Stimulated activated CD4-positive, alpha-beta T cell treated with anti-CD3 and anti-CD28 coated beads, Interleukin-12 subunit alpha, Interleukin-12 subunit beta, amount 100 ng/mL, for 48 hours (primary cell): ENCODE measurements around the gene ASTN1.
"Not testable (repeated sequence)": the region's sequence is repeated elsewhere in the genome, so short reads cannot be mapped to it uniquely, and the experiment has no call there.

Source experiments
- DNase-seq, 3 donors: peaks; one replicate each; pipeline ENCODE4 v3.0.0-alpha.2; 2020; ENCODE audit warnings: low read depth in 2 of 3, low spot score in 1 of 3

ASTN1 gene

DNA sequence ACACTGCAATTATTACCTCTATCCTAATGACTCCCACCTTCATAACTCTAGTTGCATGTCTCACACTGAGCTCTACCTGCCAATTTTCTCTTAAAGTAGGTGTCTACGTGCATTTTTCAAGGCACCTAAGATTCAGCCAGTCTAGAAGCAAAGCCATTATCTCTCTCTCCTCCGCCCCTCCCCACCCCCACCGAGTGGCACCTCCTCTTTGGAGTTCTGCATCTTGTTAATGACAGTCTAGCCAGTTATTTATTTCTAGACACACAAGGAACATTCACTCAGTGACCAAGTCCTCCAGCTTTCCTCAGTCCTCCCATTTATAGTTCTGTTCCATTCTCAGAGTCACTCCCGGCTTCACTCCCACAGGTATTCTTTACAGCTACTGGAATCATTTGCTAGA, 47.6 kb downstream of the ASTN1 start:
- DNase-seq: no peak

DNA sequence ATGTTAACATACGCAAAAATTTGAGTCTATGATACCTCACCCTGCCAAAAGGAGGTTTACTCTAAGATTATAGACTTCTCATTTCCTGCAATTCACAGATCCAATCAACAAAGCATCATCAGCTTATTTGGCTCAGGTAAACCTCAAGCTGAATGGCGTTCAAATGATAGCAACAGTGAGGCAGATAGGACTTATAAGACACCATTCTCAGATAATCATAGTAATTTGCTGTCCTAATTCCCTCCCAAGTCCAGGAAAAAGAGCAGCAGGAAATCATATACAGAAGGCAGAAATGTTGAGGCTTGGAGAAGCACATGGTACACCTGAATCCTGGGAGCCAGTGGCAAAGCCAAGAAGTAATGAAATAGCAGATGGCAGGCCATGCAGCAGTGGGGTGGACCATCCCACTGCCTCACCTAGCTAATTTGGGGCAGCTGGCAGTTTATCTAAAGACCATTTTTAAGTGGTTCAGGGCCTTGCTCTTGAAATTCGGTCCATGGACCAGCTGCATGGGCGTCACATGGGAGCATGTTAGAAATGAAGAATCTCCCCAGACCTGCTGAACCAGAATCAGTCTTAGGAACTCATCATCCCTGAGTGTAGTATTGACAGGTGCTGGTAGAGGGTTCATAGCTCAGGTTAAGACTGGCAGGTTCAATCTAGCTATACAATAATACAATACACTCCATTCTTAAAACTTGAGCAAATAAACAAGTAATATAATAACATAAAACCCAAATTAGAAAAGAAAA, 57.7 kb downstream of the ASTN1 start:
- DNase-seq: no peak

DNA sequence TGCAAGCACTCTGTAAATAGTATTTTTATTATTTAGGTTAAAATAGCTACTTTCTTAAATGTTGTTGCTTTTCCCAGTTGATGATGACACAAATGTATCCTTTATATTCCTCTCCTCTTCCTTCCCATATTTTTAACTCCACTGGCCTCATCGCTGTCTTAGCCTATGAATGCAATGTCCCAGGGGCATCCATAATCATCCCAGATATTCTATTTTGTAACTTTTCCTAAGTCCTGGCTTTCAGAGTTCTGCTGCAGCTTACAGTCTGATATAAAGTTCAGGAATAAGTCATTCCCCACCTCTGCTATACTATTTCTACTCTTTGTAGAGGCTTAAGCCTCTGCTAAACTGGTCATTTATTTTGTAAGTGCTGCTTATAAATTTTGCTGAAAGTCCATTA, 58.3 kb downstream of the ASTN1 start:
- no peak for DNase-seq

DNA sequence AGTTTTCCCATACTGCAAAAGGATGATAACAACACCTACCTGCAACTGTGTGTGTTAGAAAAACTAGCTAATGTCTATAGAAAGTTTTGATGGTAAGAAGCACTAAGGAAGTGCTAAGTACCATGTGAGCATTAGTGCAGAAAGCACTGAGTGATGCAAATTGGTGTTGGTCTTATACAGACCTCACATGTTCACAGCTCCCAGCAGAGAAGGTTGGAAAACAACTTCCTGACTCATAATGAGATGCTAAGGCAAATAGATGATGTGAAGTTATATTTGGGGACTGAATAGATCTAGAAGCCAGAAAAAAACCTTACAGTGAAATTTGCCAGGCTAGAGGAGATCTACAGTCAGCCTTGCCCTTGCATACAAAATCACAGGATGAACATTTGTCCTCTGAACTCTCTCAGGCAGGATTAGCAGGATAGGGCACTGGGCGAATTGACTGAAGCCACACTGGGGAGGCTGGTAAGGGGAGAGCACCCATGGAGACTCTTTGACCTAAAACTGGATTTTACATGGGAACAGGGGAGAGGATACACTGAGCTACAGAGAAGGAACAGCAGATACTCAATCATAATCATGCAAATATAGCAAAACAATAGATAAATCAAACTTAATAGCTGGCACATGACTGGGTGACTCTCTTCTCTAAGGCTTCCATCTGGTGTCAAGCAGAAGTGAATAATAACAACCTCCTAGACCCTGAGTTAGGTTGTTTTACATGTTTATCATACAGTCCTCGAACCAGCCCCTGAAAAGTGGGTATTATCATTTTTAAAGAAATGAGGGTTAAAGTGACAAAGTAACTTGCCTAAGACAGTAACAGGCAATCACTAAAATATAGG, 61.3 kb downstream of the ASTN1 start:
- DNase-seq: no peak

DNA sequence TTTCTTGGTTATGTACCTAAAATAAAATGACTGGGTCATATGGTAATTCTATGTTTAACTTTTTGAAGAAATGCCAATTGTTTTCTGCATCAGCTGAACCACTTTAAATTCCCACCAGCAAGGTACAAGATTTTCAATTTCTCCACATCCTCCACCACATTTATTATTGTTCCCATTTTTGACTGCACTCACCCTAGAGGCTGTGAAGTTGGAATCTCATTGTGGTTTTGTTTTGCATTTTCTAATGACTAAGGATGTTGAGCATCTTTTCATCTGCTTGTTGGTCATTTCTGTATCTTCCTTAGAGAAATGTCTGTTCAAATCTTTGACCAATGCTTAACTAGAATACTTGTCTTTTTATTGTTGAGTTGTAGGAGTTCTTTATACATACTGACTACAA, 72.5 kb downstream of the ASTN1 start:
- DNase-seq: no peak

DNA sequence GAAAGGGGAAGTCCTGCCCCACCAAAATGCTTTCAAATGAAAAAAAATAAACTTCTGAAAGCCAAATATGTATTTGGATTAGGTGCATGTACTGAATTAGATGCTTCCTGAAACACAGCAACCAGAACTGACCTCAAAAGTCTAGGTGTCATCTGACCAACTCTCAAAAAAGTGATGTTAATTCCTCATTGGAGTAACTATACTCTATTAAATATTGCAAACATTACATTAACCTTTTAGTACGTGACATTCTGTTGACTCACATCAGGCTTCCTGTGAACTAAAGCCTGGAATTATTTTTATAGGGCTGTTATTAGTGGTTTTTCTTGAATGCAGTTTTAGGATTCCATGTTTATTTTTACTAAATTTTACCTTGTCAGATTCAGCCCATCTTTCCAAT, 73.5 kb downstream of the ASTN1 start:
- no peak for DNase-seq

DNA sequence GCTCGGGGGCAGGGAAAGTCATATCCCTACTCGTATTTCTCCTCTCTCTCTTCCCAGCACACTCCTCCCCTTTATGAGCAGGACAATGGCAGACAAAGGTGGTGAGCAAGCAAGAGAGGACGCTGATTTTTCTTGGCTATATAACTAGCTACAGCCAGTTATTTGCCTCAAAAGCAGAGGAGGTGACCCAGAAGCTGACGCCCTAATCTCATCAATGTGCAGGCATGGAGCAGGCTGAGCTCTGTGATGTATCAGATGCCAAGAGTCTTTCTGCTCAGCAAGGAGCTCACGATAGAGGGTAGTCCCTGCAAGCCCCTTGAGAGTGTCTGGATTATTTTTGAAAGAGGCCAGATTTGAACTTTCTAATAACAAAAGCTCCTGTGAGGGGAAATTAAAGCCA, 75.5 kb downstream of the ASTN1 start:
- no peak for DNase-seq

DNA sequence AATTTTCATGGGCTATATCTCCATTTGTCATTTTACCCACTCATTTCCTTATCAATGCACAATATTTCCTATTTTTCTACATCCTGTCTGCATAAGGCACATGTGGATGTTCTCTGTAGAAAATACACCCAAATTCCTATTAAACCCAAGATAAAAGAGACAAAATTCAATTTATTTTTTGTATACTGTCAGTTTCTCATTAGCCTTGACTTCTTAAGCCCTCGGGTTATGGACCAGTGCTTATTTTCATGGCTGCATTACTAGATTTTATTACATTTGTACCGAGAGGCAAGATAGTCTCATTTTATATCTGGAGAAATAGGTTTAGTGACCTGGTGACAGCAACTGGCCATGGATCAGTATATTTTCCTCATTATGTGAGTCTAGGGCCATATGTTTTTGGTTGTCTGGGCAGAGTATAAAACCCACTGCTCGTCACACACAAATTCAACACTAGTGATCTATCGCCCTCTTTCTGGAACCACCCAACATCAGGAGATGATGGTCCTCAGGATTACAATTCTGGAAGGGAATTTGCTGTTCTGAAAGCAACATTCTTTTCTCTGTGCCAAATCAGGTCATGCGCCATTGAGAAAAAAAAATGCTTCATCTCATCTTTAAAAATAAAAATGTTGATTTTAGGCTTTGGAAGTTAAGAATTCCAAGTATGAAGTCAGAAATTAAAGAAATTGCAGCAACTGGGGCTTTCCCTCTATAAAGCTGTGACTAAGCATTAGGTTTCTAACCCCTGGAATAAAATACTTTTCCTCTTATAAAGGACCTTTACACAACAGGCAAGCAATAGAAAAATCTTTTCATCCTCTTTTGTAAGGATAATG, 81.4 kb downstream of the ASTN1 start:
- DNase-seq: no peak

DNA sequence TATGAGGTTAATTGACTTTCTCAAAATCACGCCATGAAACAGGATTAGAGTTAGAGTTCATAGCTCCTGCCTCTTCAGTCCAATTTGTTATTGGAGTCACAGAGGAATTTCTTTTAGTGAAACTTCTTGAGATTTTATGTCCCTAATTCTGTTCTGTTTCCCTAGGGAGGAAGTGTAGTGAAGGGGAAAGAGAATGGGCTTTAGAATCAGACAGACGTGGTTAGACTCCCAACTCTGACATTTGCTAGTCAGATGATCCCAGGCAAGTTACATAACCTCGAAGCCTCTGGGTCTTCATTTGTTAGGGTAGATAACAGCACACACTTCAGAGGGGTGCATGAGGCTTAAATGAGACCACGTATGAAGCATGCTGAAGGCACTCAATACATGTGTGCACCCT, 83.9 kb downstream of the ASTN1 start:
- DNase-seq: no peak

DNA sequence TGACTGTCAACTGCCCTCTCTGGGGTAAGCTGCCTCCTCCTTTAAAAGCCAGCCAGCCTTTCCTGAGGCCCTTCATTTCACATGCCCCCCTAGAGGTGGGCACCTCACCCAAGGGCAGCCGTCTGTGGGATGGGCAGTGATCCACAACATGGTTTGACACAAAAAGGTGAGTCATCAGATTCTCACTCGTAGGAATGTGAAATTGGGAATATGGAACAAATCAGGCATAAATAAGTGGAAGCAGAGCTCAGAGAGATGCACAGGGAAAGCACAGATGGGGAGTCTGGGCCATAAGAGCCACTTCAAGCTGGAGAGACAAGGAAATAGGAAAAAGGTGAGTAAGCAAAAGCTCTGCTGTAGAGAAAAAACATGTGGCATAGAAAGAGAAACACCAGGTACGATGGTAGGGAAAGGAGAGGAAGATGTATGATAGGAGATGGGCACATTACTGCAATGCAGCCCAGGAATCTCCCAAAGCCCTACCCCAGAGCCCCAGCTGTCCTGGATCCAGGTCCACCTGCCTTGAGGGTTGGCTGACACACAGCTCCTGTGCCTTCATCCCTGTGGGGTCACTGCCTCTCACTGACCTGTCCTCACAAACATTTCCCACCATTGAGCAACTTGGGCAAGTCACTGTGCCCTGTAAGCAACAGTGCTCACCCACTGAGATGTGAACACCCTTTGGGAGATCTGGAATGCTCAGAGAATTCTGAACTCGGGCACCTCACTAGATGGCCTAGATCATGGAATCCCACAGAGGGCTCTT, 86.6 kb downstream of the ASTN1 start:
- no peak for DNase-seq

DNA sequence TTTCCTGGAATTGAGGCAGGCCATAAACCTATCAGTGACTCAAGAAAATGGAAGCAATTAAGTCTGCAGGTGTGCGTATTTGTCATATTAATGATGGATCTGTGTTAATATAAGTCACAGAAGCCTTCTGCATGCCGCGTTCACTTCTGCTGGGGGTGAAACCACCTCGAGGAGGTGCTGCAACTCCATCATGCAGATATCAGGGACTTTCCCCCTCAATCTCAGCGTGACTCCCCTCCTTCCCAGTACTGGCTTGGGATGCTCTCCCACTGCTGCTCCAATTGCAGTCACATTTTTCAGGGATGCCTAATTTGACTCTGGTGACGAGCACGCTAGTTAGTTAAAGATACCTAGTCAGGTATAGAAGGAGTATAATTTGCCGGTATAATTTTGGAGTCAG, 87.5 kb downstream of the ASTN1 start:
- DNase-seq: no peak

DNA sequence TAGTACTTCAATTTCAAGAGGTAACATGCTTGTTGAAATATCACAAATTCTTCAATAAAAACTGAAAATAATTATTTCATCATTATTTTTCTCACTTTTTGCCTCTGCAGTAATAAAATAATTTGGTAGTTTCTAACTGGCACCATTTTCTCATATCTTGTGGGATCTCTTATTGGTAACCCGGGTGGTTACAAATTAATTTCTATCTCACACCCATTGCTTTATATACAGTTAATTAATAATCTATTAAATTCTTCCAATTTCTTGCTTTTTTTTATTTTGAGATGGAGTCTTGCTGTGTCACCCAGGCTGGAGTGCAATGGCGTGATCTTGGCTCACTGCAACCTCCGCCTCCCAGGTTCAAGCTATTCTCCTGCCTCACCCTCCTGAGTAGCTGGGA, 89.7 kb downstream of the ASTN1 start:
- DNase-seq: not testable (repeated sequence)

DNA sequence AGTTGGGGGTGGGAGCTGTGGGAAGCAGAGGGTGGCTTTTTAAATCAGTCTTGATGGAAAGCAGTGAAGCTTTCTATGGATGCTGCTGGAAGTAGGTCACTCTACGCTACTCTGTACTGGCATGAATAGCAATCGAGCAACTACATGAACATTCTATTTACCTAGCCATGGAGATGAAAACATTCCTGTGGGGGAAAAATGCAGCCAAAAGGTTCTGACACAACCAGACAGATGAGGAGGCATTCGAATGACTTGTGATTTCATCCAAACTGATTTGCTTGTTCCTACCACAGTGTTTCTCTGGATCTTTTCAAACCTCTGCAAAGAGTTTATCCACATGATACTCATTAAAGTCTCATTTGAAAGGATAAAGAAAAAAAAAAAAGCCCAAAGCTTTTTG, 95.0 kb downstream of the ASTN1 start:
- DNase-seq: no peak

DNA sequence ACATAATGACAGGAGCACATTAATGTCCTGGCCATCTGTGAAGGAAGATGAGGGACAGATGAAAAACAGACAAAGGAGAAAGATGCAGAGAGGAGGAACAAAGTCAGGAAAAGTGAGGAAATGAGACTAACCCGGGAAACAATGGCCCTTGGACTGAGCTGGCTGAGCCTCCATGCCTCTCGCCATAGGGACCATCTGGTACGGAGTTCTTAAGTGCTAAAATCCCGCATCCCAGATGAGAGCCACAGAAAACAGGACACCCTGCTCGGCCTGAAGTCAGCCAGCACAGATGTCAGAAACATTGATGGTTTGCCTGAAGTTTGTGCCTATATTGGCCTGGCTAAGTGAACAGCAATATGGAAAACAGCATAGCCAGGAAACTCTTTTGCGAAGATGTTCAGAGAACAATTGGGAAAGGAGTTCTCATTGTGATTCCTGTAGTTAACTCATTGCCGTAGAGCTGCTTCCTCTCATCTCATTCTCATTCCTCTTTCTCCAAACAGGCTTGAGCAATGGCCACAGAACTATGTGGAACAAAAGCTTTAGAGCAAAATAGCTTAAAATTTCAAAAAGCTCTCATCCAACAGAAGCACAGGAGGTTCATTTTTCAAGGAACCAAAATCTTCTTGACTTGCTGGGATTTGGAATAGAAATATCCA, 96.6 kb downstream of the ASTN1 start:
- DNase-seq: no peak

DNA sequence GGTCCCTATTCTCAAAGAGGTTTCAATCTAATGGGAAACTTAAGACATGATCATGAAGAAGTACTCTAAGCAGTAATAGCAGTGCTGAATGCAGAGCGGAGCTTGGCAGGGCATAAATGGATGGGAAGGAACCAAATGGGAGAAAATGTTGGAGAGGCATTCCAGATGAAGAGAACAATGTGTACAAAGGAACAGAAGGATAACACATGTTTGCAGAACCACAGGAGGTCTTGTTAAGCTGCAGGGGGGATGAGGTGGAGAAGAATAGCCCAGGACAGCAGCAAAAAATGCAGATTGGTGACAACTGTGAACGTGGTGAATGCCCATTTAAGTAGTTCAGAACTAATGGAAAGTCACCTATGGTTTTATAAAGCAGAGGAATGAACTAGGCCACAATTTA, 99.1 kb downstream of the ASTN1 start:
- DNase-seq: no peak

DNA sequence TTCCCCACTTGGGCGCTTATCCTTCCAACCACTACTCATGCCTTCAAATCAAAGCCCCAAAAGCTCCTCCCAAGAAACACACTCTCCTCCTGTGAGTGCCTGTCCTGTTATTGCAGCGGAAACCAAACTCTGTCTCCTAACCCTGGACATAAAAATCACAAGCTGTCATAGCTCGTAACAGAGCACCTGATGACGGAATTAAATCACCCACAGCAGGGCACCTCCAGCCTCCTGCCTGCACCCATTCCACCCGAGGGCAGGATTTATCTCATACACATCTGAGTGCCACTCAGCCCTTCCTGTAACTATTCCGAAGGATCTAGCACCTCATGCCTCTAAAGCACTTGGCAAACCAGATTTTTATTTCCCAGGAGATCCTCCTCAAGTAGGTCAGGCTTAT, 100.9 kb downstream of the ASTN1 start:
- no peak for DNase-seq

DNA sequence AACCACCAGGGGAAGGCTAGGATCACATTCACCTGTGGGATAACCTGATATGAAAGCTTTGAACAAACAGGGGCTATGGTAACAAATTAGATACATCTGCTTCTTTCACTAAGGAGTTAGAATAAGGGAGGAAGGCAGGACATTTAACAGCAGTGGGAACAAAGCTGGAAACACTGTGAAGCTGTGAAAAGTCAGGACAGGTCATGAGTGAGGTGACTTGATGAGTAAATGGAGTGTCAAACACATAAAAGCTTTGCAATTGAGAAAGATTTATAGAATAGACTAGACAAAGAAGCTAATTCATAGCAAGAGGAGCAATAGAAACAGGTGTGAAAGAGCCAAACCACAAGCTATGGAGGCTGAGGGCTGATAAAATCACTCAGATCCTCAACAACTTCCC, 110.0 kb downstream of the ASTN1 start:
- DNase-seq: no peak

DNA sequence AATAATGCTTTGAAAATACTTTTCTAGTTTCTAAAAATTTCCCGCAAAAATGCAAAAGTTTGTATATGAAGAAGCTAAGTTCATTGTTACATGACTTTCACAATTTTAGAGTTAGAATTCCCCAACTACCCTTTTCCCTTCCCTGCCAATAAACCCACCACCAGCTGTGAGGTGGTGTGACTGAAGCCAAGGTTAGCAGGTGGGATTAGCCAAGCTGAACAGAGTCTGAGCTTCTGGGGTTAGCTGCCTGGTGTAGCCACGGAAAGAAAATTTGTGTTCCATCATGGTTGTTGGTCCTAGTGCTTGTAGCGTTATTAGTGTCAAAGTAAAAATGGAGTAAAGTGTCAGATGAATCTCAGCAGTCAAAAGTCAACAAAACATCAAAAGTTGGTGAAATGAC, 110.9 kb downstream of the ASTN1 start:
- DNase-seq: no peak

DNA sequence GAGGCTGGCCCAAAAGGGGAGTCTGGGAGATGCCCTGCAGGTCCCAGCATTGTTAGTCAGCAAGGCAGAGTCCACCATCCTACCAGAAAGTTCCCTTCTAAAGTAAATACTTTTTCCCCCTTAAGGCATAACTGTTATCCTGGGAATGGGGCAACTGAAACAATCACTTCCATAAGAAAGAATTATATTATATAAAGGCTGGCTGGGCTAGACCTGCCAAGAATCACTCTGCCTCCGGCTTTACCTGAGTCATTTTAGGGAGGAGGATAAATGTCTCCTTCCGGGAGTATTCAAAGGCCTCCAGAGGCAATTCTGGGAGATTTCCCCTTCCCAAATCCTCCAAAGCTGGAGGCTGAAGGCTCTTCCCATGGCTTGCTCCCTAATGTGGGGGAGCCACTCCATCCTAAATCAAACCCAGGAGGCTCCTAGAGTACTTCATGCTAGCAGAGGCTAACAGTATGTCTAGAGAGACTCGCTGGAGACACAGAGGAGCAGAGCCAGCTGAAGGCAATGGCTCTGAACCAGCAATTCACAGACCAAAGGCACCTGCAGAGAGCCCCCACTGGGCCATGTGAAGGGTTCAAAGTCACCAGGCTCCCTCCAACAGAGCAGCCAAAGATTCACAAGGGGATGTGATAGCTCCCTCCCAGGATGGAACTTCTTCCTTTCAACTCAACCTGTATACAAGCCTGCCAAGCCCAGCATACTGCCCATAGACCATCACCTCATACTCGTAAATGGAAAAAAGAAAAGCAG, 116.0 kb downstream of the ASTN1 start:
- DNase-seq: no peak

DNA sequence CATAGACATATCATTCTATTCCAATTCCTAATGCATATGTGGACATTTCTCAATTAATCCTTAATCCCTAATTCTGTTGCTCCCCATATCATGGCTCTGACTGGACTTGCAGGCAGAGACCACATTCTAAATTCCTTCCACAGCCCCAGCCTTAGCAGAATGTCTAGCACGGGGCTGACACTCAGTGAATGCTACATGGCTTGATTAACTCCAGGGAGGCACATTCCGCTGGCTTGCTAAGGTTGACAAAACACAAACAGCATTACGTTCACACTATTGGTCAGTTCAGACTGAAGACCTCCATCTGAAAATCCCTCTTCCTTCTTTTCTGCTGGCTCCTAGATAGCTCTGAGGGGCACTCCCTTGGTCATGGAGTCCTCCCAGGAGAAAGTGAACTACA, 119.4 kb downstream of the ASTN1 start:
- no peak for DNase-seq
